Epithelial cell of esophagus (primary cell): Measurements from ENCODE around the gene PNPLA2.

Experiments
- DNase-seq: peaks from one replicate; pipeline ENCODE4 v3.0.0; 2010; ENCODE audit warnings: low read depth
- H3K4me3 ChIP-seq: 2 replicates; pipeline ENCODE4 v1.5.1; 2011; ENCODE audit warnings: mild to moderate bottlenecking, low read length, control low read depth
- CTCF ChIP-seq: IDR thresholded peaks from 2 replicates; pipeline ENCODE4 v1.5.1; 2011; ENCODE audit warnings: low read depth, mild to moderate bottlenecking, low read length, control low read depth, inconsistent platforms; ENCODE audit not compliant: insufficient read depth; ENCODE audit errors: missing control alignments

Gene PNPLA2

DNA sequence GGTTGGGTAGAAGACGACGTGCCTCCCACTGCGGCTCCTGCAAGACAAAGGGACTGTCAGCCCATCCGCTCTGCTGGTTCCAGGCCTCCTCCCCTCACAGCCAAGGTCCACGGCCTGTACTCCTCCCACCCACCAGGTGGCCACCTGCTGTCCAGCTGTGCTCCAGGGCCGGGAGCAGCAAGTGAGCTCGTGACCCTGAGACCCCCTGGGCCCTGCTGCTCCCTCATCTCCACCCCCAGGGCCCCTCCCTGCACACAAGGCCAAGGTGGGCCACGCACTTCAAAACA lies 51.4 kb downstream of the PNPLA2 start:
- peak; percentile 11 for TF ChIP-seq CTCF
- no peak for DNase-seq
- H3K4me3 ChIP-seq: no peak overlapping the region

DNA sequence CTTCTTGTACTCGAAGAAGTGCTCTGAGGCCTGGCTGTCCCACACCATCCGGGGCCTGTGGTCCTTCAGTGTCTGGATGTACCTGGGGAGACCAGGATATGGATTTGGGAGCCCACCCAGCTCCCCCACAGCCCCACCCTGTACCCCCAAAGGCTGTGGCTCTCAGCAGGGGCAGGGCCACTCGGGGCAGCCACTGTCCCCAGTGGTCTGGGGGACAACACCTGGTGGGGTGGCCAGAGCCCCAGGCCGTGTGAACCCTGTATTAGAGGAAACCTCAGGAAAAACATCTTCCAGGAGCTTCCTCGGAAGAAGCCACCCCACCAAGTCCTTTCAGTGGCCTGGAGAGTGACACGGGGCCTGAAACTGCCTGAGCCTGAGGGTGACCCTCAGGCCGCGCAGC lies 51.7 kb downstream of the PNPLA2 start:
- no peak for TF ChIP-seq CTCF
- H3K4me3 ChIP-seq: no peak overlapping the region
- DNase-seq: no peak

DNA sequence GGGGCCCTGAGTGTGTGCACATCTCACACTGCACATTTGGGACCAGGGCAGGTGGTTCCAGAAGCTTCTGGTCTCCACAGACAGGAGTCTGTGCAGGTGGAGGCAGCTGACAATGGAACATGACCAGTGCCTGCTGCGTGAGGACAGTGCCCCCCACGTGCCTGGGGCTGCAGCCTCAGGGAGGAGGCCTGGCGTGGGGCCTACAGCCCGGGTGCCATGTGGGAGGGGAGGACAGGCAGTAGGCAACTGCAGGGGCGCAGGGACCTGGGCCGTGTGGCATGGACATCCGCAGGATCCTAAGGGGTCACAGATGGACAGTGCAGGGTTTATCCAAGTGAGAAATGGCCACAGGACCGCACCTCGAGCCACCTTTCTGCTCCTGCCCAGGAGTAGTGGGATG lies 52.8 kb downstream of the PNPLA2 start:
- TF ChIP-seq CTCF: no peak
- no peak overlapping the region for H3K4me3 ChIP-seq
- no peak for DNase-seq

DNA sequence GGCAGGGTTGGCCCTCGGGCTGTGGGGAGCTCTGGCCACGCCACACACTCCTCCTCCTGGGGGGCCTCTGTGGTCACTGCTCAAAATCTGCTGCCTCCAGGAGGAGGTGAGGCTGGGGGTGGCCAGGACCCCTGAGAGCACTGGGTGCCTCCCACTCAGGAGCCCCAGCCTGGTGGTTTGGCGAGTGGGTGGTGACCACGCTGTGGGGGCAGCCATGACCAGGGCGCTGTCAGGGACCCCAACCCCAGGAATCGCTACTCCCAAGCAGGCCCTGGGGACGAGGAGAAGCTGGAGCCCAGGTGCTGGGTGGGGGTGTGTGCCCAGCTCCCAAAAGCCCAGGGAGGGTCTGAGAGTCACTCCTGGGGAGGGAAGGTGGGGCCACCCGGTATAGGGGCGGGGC lies 54.1 kb downstream of the PNPLA2 start:
- no peak for TF ChIP-seq CTCF
- no peak overlapping the region for H3K4me3 ChIP-seq
- DNase-seq: no peak

- H3K4me3 ChIP-seq: no peak overlapping the region
- no peak for TF ChIP-seq CTCF
- no peak for DNase-seq
Measured at GRCh38 chr11:873706-874105, 55.0 kb downstream of the PNPLA2 start.
